ENCODE measurements around the gene S100A7A.

Gene S100A7A

DNA sequence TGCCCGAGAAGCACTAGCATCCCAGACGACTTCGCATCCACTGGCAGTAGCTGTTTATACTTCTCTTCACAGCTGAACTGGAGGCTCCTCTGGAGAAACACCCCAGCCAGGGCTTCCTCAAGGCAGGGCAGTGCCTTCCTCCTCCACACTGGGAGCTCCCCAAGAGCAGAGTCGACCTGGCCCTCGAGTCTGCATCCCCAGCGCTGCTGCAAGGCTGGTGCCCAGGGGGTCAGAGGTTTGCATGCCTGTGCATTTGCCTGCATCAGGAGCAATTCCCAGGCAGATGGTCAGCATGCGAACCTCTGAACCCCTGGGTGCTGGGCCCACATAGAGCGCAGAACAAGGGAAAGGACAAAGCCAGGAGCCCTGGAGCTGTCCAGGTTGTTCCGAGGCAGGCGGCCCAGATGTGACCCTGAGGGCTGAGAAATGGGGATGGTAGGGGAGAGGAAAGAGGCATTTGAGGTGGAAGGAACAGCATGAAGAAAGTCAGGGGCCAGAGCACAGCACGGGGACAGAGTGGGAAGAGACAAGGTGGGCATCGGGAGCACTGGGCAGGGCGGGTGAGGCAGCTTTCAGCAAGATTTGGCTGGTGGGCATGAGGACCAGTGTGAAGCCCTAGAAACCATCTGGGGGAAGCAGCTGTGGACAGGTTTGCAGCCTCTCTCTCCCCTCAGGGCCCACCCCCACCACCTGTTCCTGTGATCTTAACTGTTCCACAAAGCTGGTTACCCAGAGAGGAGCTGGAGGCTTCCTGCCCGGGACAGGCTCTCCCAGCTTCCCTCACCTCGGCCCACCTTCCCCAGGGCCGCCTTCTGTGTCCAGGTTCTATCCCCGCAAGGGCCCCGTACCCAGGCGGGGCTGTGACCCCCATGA is 19.0 kb upstream of the S100A7A start:
- TF ChIP-seq, protein P1, sequence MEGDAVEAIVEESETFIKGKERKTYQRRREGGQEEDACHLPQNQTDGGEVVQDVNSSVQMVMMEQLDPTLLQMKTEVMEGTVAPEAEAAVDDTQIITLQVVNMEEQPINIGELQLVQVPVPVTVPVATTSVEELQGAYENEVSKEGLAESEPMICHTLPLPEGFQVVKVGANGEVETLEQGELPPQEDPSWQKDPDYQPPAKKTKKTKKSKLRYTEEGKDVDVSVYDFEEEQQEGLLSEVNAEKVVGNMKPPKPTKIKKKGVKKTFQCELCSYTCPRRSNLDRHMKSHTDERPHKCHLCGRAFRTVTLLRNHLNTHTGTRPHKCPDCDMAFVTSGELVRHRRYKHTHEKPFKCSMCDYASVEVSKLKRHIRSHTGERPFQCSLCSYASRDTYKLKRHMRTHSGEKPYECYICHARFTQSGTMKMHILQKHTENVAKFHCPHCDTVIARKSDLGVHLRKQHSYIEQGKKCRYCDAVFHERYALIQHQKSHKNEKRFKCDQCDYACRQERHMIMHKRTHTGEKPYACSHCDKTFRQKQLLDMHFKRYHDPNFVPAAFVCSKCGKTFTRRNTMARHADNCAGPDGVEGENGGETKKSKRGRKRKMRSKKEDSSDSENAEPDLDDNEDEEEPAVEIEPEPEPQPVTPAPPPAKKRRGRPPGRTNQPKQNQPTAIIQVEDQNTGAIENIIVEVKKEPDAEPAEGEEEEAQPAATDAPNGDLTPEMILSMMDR (IDR thresholded peaks at IDR 0.05; ENCODE audit: extremely low read depth, insufficient read depth, missing control alignments): no peak
- no peak for DNase-seq (ENCODE audit: low spot score)
- in situ Hi-C loops (cut with MboI; ENCODE audit: low pct_unique_long_range_greater_than_20kb, low sequenced_read_pairs, unreplicated experiment): no loop called here

DNA sequence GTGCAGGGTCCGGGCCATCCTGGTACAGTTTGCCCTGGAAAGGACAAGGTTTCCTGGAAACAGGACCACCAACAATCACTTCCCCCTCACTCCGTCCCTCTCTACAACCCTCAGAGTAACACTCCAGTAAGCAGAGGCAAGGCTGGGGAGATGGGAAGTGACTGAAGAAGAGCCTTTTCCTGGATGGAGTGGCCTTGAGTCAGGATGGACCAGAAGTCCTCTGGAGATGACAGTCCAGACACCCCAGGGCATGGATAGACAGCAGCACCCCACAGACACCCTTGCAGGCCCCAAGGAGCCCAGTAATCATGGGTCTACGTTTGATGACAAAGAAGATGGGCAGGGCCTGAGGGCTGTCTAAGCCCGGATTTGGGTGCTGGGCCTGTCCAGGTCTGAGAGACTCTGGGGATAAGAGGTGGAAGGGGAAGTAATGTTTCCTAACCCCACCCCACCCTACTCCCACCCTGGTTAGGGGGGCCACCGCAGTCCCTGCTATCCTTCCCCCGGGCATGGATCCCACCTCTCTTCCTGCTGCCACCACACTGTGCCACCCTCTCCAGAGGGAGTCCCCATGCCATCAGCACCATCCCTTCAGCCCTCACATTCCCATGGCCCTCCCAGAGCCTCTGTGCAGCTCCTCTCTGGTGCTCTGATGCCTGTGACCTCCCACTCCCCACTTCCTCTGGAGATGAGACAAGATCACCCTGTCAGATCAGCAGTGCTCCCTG is 18.2 kb upstream of the S100A7A start:
- in situ Hi-C loops (cut with MboI; ENCODE audit: low pct_unique_long_range_greater_than_20kb, low sequenced_read_pairs, unreplicated experiment): no loop called here
- DNase-seq (ENCODE audit: low spot score): no peak
- TF ChIP-seq, protein P1 (IDR thresholded peaks at IDR 0.05; ENCODE audit: extremely low read depth, insufficient read depth, missing control alignments): no peak

DNA sequence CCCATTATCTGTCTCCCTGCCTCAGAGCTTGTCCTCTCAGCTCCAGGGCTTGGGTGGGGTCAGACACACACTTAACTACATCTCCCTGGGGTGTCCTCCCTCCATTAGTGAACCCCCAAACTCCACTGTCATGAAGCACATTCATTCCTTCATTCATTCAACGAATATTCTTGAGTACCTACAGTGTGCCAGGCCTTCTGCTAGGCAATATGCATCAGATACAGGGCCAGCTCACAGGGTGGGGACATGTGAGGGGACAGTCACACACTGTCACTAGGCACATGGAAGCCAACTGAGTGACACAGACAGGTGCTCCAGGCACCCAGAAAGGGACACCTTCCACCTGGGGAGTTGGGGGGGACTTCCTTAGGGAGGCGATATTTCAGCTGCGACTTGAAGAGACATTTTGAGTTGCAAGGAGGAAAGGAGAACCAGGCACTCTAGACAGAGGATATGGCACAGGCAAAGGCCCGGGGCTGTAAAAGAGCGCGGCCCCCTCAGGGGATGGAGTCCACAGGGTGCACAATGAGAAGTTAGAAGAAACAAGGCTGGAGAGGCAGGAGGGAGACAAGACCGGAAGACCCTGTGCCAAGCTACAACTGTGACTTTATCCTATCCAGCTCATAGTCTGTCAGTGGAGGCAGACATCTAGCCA is 16.8 kb upstream of the S100A7A start:
- no peak for DNase-seq (ENCODE audit: low spot score)
- in situ Hi-C loops (cut with MboI; ENCODE audit: low pct_unique_long_range_greater_than_20kb, low sequenced_read_pairs, unreplicated experiment): no loop called here
- TF ChIP-seq, protein P1 (IDR thresholded peaks at IDR 0.05; ENCODE audit: extremely low read depth, insufficient read depth, missing control alignments): no peak

DNA sequence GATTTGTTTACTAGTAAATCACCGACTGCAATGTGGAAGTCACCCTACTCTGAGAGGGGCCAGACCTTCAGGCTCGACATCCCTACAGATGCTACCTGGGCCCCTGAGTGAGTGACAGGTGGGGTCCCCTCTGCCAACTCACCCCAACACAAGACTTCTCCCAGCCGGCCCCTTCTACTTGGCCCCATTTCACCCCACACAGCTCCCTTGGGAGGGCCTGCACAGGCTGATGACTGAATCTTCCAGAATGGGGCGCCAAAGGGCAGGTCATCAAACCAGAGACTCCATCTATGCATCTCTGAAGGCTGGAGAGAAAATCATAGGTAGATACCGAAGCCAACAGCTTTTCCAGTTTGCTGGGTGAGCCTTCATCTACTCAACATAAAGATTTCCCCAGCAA is 16.1 kb upstream of the S100A7A start:
- in situ Hi-C loops (cut with MboI; ENCODE audit: low pct_unique_long_range_greater_than_20kb, low sequenced_read_pairs, unreplicated experiment): no loop called here
- no peak for DNase-seq (ENCODE audit: low spot score)
- TF ChIP-seq, protein P1 (IDR thresholded peaks at IDR 0.05; ENCODE audit: extremely low read depth, insufficient read depth, missing control alignments): peak; percentile 22

DNA sequence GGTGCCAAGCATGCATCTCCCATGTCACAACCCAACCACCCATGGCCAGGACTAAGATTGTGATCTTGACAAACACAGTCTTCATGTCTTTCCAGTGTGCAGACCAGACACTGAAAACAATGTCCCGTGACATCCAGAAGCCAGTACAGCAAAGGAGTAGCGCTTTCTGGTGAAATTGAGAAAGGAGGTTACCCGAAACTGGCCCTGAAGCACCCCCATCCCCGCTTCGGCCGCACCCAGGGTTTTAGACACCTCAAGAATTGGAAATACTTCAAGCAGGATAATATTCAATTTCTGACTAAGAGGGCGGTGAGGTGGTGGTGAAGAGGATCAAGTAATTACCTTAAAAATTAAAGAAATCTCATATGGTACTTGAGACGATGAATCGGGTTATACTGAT is 14.9 kb upstream of the S100A7A start:
- in situ Hi-C loops (cut with MboI; ENCODE audit: low pct_unique_long_range_greater_than_20kb, low sequenced_read_pairs, unreplicated experiment): no loop called here
- TF ChIP-seq, protein P1 (IDR thresholded peaks at IDR 0.05; ENCODE audit: extremely low read depth, insufficient read depth, missing control alignments): no peak
- no peak for DNase-seq (ENCODE audit: low spot score)

DNA sequence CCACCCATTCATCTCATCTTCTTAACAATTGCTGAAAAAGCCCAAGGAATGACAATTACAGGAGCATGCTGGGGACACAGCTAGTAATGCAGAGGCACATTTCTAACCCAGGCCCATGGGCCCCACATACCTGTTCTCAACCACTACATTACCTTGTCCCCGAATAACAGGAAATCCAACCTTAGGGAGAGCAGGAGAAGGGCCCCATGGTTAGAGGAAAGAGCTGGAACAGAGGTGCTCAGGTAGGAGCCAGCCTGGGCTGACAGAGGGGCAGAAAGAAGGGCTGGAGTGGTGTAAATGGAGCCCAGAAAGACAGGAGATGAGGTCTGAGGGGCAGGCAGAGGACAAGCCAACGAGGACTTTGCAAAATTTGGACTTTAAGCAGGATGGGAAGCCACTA is 14.1 kb upstream of the S100A7A start:
- in situ Hi-C loops (cut with MboI; ENCODE audit: low pct_unique_long_range_greater_than_20kb, low sequenced_read_pairs, unreplicated experiment): no loop called here
- TF ChIP-seq, protein P1 (IDR thresholded peaks at IDR 0.05; ENCODE audit: extremely low read depth, insufficient read depth, missing control alignments): no peak
- no peak for DNase-seq (ENCODE audit: low spot score)

Measured in GM13977 (cell line).